ENCODE data around the gene GNAO1.

Gene GNAO1

GRCh38 chr16:56351481-56351880 lies 160.2 kb downstream of the GNAO1 start:
- no peak for DNase-seq

- no peak for DNase-seq
Measured at GRCh38 chr16:56352351-56353053, 161.2 kb downstream of the GNAO1 start.

GRCh38 chr16:56353054-56353921 lies 162.0 kb downstream of the GNAO1 start:
- no peak for DNase-seq

GRCh38 chr16:56354016-56354415 lies 162.7 kb downstream of the GNAO1 start:
- no peak for DNase-seq

- no peak for DNase-seq
Measured at GRCh38 chr16:56354746-56355145, 163.5 kb downstream of the GNAO1 start.

GRCh38 chr16:56355221-56355620 lies 163.9 kb downstream of the GNAO1 start:
- DNase-seq, result no peak

GRCh38 chr16:56355786-56356275 lies 164.5 kb downstream of the GNAO1 start:
- DNase-seq, result no peak

- DNase-seq, result peak; percentile 87
Measured at GRCh38 chr16:56356276-56357240, 165.3 kb downstream of the GNAO1 start.

GRCh38 chr16:56357241-56357764 lies 166.0 kb downstream of the GNAO1 start:
- no peak for DNase-seq

- no peak for DNase-seq
Measured at GRCh38 chr16:56357765-56358322, 166.6 kb downstream of the GNAO1 start.

- DNase-seq, result no peak
Measured at GRCh38 chr16:56360117-56361008, 169.1 kb downstream of the GNAO1 start.

GRCh38 chr16:56362057-56362655 lies 170.9 kb downstream of the GNAO1 start:
- no peak for DNase-seq

GRCh38 chr16:56362706-56363105 lies 171.4 kb downstream of the GNAO1 start:
- no peak for DNase-seq

GRCh38 chr16:56363181-56363716 lies 172.0 kb downstream of the GNAO1 start:
- no peak for DNase-seq

- DNase-seq, result no peak
Measured at GRCh38 chr16:56363781-56364565, 172.7 kb downstream of the GNAO1 start.

- no peak for DNase-seq
Measured at GRCh38 chr16:56364865-56365264, 173.6 kb downstream of the GNAO1 start.

GRCh38 chr16:56365552-56365951 lies 174.3 kb downstream of the GNAO1 start:
- DNase-seq, result no peak

- DNase-seq, result no peak
Measured at GRCh38 chr16:56366945-56367344, 175.7 kb downstream of the GNAO1 start.

- no peak for DNase-seq
Measured at GRCh38 chr16:56367764-56368163, 176.5 kb downstream of the GNAO1 start.

GRCh38 chr16:56368545-56368944 lies 177.3 kb downstream of the GNAO1 start:
- no peak for DNase-seq

All from RPMI8226 (cell line).